H54 (cell line): ENCODE data around the gene KCNQ1.

Source experiments
- DNase-seq: peaks from one replicate; pipeline ENCODE4 v3.0.0; 2011; ENCODE audit warnings: low spot score, mixed read lengths; ENCODE audit not compliant: insufficient read length
- FAIRE-seq: peaks from 3 replicates; lab custom pipeline; 2011; peaks lifted over from hg19 to GRCh38; lab: Jason Lieb, UNC
- POLR2A ChIP-seq: IDR thresholded peaks from 2 replicates; pipeline ENCODE4 v1.6.1; 2011; ENCODE audit warnings: low read depth, mild to moderate bottlenecking, low read length

KCNQ1 gene

DNA sequence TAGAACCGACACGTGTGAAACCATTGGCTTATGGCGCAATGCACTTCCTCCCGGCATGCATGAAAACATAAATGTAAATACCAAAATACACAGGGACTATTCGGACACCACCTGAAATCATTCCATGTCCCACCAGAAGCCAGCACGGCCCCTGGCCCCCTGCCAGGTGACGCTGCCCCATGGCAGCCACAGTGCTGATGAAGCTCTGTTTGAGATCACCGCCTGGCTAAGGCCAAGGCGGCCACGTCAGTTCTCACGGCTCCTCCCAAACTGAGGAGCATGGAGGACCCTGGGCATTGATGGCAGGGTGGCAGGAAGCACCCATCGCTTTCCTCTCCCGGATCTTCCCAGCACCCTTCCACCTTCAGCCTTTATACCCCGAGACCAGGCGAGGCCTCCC, 351.3 kb downstream of the KCNQ1 start:
- DNase-seq = no peak
- no peak for TF ChIP-seq POLR2A
- FAIRE-seq = no peak

DNA sequence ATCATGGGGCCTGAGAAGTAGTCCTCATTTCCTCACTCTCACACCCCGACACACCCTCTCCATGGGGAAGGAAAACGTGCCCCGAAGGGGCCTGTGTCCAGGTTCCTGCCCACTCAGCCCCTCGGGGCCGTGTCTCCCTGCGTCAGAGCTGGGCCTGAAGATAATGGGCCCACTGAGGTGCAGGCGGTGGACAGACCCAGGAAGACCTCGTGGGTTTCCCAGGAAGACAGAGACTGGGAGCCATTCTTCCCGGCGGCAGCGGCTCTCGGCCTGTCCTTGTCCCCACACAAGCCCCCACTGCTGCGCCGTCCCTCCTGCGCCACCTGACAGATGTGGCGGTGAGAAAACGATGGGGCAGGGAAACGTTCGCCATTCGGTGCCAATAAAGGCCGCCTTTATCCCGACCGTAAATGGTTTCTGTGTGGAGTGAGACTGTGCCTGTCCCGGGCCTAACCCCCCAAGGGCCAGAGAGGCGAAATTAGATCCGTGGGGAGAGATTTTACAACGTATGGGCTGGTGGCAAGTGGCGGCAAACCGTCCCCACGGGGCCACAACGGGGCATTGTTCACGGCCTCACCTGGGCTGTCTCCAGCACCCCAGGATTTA, 351.8 kb downstream of the KCNQ1 start:
- DNase-seq (no peak), FAIRE-seq (no peak)
- TF ChIP-seq POLR2A = no peak

DNA sequence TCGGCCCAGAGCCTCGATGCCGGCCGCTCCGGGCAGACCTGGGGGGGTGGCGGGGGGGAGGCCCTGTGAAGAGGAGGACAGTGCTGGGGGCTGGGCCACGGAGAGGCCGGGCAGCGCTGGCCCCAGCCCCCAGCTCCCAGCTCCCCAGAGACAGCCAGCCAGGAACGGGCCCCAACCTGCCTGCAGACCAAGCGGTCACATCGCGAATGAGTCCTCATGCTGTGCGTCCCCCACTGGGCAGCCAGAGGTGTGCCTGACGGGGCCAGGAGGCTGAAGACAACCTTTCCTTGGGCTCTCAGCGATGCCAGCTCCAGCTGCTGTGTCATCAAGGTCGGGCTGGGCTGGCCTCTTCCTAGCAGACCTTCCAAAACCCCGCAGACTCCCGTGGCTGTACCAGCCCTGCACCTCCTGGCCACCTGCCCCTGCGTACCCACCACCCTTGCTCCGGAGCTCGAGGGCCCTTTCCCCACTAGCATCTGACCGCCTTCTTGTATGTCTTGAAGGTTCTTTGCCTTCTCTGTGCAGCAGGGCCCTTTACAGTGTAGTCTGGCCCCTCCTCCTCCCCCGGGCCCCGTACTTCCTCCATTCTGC, 352.4 kb downstream of the KCNQ1 start:
- TF ChIP-seq POLR2A = no peak
- no peak for DNase-seq
- FAIRE-seq = no peak

DNA sequence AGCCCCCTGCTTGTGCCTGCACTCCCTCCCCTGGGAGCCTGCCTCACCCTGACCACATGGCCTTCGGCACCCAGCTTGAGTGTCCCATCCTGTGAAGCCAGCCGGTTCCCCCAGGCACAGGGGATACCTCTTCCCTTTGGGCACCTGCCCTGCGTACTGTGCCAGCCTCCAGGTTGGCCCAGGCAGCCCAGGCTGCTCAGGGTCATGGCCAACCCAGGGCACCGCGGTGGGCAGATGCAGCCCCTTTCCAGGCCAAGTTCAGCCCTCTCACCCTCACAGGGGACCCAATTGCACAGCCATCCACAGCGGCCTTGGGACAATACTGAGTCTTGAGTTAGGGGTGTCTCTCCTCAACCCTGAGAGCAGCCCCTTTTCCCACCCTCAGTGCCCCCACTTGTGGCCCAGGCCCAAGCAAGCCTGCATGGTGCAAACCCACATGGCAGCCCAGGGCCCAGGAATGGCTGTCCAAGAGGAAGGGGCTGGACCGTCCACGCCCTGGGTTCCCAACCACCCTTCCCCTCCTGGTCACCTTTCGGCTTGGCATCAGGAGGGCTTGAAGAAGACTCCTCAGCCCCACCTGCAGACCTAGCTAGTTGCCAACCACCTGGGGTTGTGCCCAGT, 353.0 kb downstream of the KCNQ1 start:
- DNase-seq = no peak
- FAIRE-seq = no peak
- no peak for TF ChIP-seq POLR2A

DNA sequence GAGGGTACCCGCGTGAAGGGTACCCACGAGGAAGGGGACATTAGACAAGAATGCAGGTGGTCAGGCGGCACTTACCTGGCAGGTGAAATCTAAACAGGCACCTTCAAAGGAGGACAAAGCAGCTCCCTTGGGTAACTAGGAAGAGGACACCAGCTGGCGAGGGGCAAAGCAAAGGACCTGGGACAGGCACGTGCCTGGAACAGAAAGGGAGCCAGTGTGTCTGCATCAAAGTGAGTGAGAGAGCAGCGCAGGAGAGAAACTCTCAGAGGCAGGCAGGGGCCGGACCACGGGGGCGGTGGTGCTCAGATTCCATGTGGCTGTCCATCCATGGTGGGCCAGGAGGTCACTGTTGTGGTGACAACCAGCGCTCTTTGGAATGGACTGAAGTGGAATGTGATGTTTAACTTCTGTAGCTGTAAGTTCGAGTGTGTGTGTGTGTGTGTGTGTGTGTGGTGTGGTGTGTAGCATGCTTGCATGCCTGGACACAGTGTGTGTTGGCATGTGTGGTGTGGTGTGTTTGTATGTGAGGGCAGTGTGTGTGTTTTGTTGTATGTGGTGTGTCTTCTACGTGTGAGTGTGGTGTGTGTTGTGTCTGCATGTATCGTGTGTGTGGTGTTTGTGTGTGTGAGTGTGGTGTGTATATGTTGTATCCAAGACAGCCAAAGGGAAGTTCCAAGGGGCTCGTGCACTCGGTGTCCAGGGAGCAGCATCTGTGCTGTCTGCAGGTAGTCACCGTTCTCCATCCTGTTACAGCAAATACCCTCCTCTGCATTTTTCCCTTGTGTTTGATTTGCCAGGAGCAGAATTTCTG, 354.3 kb downstream of the KCNQ1 start:
- DNase-seq = no peak
- TF ChIP-seq POLR2A = no peak
- no peak for FAIRE-seq

DNA sequence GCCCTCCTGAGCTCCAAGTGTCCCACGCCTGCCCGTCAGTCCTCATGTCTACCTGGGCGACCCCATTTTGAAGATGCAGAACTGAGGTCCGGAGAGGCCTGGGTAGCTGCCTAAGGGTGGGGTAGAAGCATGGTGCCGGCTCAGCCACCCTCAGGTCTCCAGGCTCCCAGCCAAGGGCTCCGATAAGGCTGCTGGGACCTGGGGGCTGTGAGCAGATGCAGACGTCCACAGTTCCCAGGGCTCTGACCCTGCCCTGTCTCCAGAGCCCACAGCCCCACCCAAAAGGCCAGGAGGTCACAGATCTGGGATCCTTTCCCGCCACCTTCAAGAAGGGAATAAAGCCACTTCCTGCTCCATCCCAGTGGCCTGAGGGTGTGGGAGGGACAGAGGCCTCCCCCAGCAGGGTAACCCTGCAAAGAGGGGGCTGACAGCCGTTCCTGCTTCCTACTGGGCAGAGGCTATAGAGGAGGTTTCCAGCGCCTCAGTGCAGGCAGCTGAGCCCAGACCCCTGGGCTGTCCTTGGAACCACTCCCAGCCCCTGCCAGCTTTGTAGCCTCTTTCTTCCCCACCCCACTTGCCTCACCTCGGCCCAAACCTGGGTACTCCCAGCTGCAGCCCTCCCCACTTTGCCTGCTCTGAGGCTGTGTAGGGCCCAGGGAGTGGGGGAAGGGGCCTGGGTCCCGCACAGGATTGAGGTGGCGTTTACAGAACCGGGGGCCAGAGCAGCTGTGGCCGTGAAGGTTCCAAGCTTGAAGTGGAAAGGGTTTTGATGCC, 355.3 kb downstream of the KCNQ1 start:
- TF ChIP-seq POLR2A = no peak
- no peak for DNase-seq
- no peak for FAIRE-seq

DNA sequence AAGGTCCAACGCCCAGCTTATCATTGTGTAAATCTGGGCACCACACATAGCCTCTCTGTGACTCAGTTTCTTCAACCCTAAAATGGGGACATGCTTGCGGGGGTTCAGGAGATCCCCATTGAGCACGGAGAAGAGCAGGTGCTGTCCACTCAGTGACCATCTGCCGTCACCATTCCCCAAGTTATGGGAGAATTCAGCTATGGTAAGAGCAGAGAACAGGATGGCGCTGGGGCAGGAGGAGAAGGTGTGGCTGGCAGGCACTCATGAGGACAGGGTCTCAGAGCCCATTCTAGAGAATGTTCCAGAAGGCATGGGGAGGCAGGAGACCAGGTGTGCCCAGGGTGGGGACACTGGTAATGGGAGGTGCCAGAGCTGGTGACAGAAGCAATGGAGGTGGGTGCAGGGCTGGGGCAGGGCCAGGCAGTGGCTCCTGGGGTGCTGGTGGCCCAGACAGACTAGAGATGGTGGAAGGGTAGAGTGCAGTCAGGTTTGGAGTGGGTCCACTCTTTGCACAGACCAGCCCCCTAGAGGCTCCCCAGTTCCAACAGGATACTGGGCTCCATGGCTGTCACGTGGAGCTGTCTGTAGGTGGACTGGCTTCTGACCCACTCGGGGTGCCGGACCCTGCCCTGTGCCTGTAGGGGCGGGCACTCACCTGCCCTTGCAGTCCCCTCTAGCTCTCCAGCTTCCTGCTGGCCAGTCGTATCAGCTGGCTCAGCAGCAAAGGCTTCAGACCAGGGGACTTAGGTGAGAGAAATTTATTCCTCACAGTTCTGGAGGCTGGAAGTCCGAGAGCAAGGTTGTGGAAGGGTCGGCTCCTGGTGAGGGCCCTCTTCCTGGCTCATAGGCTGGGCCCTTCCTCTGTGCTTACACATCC, 356.1 kb downstream of the KCNQ1 start:
- no peak for FAIRE-seq
- DNase-seq = no peak
- TF ChIP-seq POLR2A = no peak

DNA sequence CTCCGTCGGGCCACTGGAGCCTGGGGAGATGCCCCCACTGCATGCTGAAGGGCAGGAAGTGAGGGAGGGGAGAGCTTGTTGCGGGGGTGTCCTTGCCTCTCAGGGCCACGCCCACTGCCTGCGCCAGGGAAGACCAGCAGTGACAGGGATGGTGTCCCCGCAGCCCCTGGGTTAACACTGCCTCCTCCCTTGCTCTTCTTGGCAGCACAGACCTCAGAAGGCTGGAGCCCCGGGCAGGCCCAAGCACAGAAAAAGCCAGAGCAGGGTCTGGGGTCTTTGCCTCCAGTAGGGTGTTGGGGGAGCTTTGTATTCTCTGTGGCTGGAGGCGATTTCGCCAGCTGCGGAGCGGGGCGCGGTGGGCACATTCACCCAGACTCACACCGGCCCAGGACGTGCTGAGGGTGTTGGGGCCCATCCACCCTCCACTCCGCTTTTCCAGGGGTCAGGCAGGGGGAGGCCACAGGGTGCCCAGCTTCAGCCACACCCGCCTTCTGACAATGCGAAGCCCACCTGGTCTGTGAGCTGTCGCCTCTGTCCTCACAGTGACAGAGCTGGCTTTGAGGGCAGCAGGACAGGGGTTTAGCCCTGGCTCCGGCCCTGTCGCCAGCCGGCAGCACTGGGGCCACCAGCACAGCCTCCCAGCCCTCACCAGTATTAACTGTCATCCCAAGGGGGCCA, 357.0 kb downstream of the KCNQ1 start:
- no peak for FAIRE-seq
- no peak for DNase-seq
- TF ChIP-seq POLR2A = no peak

DNA sequence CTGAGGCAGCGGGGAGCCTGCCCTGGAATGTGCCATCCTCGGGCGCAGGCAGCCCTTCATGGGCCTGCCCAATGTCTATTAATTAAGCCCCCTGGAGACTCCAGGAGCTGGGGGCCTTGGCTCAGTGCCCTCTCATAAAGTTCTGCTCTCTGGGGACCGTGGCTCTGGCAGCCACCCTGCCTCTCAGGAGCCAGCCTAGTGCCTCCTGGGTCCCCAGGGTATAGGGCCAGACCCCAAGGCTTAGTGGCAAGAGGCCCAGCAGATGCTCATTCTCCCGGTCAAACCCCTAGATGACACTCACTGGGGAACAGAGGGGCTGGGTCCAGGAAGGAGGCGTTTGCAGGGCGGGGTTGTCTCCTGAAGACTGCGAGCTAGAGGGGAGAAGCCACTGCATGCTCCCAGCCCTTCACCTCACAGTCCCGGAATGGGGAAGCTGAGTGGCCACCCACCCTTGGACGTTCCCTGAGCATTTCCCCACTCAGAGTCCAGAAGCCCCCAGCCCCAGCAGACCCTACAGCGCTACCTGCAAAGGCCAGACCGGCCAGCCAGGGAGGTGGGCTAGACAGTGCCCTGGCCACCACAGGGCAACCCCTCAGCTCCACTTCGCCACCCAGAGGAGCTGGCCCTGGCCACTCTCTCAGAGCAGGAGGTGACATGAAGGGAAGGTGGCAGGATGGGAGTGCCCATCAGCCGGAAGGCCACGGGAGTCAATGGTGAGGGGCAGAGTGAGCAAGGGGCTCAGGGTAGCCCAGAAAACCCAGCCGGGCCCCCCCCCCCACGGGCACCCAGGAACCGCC, 357.8 kb downstream of the KCNQ1 start:
- TF ChIP-seq POLR2A = no peak
- FAIRE-seq = no peak
- no peak for DNase-seq

DNA sequence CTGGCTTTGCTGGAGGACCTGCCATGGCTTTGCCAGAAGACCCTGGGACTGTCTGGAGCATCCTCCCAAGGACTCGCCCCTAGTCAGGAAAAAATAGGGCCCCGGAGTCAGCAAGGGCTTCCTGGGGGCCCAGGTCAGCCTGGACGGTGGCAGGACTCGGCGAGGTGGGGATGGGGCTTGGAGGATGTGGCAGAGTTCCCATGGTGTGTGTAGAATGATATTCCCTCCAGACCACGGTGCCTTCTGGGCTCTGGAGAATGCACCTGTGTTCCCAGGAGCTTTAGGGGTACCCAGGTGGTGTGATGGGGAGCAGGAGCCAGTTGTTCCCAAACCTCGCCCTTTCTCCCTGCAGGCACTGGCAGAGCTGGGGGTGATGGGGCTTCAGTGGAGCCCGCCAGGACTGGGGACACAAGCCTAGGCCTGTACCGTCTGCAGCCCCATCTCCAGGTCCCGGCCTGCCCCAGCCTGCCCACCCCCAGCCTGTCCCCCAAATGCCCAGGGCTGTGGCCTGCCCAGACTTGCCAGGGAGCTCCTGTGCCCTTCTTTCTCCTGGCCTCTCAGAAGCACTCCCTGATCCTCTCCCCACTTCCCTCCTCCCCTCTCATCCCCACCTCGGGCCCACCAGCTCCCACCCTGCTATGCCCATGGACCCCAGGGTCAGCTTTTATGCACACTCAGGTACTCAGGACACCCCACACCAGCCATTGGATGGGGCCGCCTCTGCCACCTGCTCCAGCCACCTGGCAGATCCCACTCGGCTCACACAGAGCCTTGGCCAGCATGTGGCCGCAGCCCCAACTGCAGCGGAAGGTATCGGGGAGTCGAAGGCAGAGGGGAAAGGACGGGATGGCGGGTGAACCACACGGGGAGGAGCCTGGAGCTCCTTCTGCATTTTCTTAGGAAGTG, 358.6 kb downstream of the KCNQ1 start:
- DNase-seq = no peak
- no peak for FAIRE-seq

More for the DNA sequence above, 358.6 kb downstream of the KCNQ1 start:
- no peak for TF ChIP-seq POLR2A
